Lung (tissue), 12 donors: Measurements from ENCODE around the gene ARMC7. TPM values are rescaled to one million over a fixed set of nuclear protein-coding genes. Genes with fewer than 3 reads are reported as not detected.
A peak's percentile ranks its signal among the peaks of the same experiment; 100 is the strongest.

Experiments used
- ATAC-seq: fragments of 200-7000 bp; cut with Tn5 transposase; one replicate; pipeline ENCODE4 v1.9.1; 2020; ENCODE audit warnings: moderate number of reproducible peaks; ENCODE audit not compliant: insufficient read depth, low FRiP score
- DNase-seq, 3 donors: peaks; one replicate each; pipeline ENCODE4 v3.0.0-alpha.2; 2013 to 2017
- H3K27ac ChIP-seq, 2 donors: one replicate each; pipeline ENCODE4 v1.5.1; 2013; ENCODE audit warnings: mild to moderate bottlenecking in 2 of 2, moderate library complexity in 2 of 2, control low read depth in 1 of 2, inconsistent platforms in 1 of 2, low read depth in 1 of 2, low read length in 1 of 2
- H3K27me3 ChIP-seq, 3 donors: one replicate each; pipeline ENCODE4 v1.5.1; 2013; ENCODE audit warnings: low read length in 2 of 3; ENCODE audit not compliant: control insufficient read depth in 3 of 3, insufficient read depth in 3 of 3
- H3K36me3 ChIP-seq, 4 donors: one replicate each; pipeline ENCODE4 v1.5.1; 2013; ENCODE audit warnings: low read length in 4 of 4, mild to moderate bottlenecking in 1 of 4, moderate library complexity in 1 of 4; ENCODE audit not compliant: control insufficient read depth in 4 of 4, insufficient read depth in 4 of 4
- H3K4me1 ChIP-seq, 5 donors: one replicate each; pipeline ENCODE4 v1.5.1; 2013; ENCODE audit warnings: low read length in 5 of 5, mild to moderate bottlenecking in 2 of 5, moderate library complexity in 1 of 5; ENCODE audit not compliant: control insufficient read depth in 5 of 5, insufficient read depth in 5 of 5
- H3K4me3 ChIP-seq: one replicate; pipeline ENCODE4 v1.5.1; 2013; ENCODE audit warnings: mild to moderate bottlenecking, control low read depth, moderate library complexity
- H3K9ac ChIP-seq, 2 donors: one replicate each; pipeline ENCODE4 v1.5.1; 2013; ENCODE audit warnings: low read length in 2 of 2, control low read depth in 1 of 2; ENCODE audit not compliant: insufficient read depth in 1 of 2
- H3K9me3 ChIP-seq, 4 donors: one replicate each; pipeline ENCODE4 v1.5.1; 2013; ENCODE audit warnings: low read length in 3 of 4, mild to moderate bottlenecking in 1 of 4, moderate library complexity in 1 of 4; ENCODE audit not compliant: control insufficient read depth in 4 of 4, insufficient read depth in 3 of 4
- WGBS, 2 donors: extraction: QIAGEN DNeasy Blood & Tissue Kit; methylation state at CpG; one replicate each; pipeline ENCODE4 v1.1.7; 2013; 5-methylcytosine and 5-hydroxymethylcytosine counted together
- polyA plus RNA-seq, 2 donors: library from polyadenylated mRNA; stranded (reverse); fragments of 200-250 nt; gene quantifications; one replicate each; pipeline ENCODE4 v1.2.1, GENCODE V29; 2013
- total RNA-seq, 2 donors: library from RNA; depleted of rRNA in 1 of 2; stranded (reverse); fragments of >200 nt in 1 of 2; gene quantifications; one replicate each; pipeline ENCODE4 v1.2.1, GENCODE V29; 2014 to 2021
- TF ChIP-seq, protein P1 (sequence below): IDR thresholded peaks from 2 replicates; pipeline ENCODE4 v1.5.1; 2012; ENCODE audit warnings: mild to moderate bottlenecking; ENCODE audit errors: control extremely low read depth, extremely low read depth
- donor health status: control.
- donor health status: control.
- donor health status: Bipolar disorder and iron deficiency.
- donor health status: healthy.
- donor health status: DM: yes; HTN: yes; CAD: no.

Gene ARMC7
- total and polyA plus RNA-seq, 4 donors, result 8.1 to 19.2 (median 11.8) TPM

DNA sequence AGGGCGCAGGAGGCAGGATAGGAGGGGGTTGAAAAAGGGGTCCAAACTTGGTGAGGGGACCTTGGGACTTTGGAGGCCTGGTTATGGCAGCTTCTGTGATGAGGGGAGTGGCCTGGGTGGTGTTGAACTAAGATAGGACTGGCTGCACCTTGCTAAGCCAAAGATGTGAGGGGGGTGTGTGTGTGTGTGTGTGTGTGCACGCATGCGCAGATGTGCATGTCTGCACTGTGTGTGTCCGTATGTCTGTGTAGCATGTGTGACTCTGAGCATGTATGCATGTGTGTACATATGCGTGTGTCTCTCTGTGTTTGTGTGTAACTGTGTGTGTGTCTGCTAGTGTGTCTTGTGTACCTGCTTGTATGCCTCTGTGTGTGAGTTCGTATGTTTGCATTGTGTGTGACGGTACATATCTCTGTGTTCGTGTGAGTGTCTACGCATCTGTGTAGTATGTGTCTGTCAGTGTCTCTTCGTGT lies 17.9 kb upstream of the ARMC7 start:
- TF ChIP-seq, protein P1, sequence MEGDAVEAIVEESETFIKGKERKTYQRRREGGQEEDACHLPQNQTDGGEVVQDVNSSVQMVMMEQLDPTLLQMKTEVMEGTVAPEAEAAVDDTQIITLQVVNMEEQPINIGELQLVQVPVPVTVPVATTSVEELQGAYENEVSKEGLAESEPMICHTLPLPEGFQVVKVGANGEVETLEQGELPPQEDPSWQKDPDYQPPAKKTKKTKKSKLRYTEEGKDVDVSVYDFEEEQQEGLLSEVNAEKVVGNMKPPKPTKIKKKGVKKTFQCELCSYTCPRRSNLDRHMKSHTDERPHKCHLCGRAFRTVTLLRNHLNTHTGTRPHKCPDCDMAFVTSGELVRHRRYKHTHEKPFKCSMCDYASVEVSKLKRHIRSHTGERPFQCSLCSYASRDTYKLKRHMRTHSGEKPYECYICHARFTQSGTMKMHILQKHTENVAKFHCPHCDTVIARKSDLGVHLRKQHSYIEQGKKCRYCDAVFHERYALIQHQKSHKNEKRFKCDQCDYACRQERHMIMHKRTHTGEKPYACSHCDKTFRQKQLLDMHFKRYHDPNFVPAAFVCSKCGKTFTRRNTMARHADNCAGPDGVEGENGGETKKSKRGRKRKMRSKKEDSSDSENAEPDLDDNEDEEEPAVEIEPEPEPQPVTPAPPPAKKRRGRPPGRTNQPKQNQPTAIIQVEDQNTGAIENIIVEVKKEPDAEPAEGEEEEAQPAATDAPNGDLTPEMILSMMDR, result no peak
- Histone ChIP-seq H3K9ac (peak overlapping the region; percentile 16 to 36), H3K4me1 (peaks cover 0 to 50% (median 23%) of the 10 kb centered on the region in 5 donors), H3K27ac (peak overlapping the region in 1 of 2 donors; percentile 82), H3K9me3 (no peaks in the 10 kb centered on the region), H3K4me3 (no peak overlapping the region), H3K36me3 (peaks cover 0 to 7% (median 0%) of the 10 kb centered on the region in 4 donors), H3K27me3 (no peaks in the 10 kb centered on the region)
- DNase-seq, result no peak
- no peak for ATAC-seq
- WGBS, 2 donors, result 71 to 82% methylated on average over 10 of the region's 10 CpGs

DNA sequence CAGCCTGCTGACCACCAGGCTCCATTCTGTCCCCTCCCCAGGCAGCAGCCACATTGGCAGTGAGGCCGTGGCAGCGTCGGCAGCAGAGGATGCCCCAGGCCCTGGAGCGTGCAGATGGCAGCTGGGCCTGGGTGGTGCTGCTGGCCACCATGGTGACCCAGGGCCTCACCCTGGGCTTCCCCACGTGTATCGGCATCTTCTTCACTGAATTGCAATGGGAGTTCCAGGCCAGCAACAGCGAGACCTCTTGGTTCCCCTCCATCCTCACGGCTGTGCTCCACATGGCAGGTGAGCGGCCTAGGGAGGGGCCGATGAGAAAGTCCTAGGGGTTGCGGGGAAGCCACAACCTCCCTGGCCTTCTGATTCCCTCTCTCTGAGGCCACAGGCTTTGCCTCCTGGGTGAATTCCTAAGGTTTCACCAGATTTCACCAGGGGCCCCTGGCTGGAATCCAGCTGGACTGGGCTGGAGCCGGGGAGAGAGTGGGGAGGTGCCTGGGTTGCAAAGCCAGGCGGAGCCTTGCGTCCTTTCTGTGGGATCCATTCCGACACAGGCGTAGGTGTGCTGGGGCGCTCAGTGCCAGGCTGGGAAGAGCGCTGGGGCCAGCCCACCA lies 16.1 kb upstream of the ARMC7 start:
- no peak overlapping the region for H3K4me3 ChIP-seq
- WGBS, 2 donors, result 79 to 92% methylated on average over 18 of the region's 18 CpGs
- ATAC-seq (no peak), DNase-seq (no peak)
- no peaks in the 10 kb centered on the region for H3K9me3 ChIP-seq
- H3K36me3 ChIP-seq, result peaks cover 0 to 7% (median 5%) of the 10 kb centered on the region in 4 donors
- TF ChIP-seq, protein P1, result no peak
- H3K4me1 ChIP-seq, result peaks cover 0 to 38% (median 23%) of the 10 kb centered on the region in 5 donors
- H3K9ac ChIP-seq, result no peak overlapping the region
- H3K27ac ChIP-seq, result peak overlapping the region in 1 of 2 donors; percentile 82
- no peaks in the 10 kb centered on the region for H3K27me3 ChIP-seq

DNA sequence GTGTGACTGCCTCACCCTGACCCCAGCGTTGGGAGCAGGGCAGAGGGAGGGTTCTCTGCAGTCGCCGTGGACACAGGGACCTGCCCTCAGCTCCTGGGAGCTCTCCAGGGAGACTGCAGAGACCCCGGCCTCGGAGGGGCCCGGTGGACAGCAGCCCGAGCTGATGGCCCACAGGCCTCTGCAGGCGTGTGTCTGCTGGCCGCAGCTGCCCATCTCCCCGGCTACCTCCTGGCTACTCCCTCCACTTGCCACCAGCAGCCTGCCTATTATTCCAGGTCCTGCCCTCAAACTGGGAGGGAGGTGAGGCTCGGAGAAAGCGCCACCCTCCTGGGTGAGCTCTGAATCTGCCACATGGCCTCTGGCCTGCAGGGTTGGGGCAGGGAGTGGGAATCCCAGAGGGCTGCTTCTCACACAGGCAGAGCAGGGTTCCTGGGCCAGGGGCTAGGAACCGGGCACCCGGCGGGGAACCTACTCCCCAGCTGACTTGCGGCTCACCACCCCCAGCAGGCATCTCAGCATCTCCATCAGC lies 14.8 kb upstream of the ARMC7 start:
- TF ChIP-seq, protein P1, result no peak
- Histone ChIP-seq H3K27ac (peak overlapping the region in 1 of 2 donors; percentile 76), H3K4me1 (peaks cover 0 to 33% (median 21%) of the 10 kb centered on the region in 5 donors), H3K9me3 (peaks cover 0 to 2% (median 0%) of the 10 kb centered on the region in 4 donors), H3K9ac (no peak overlapping the region), H3K27me3 (no peaks in the 10 kb centered on the region), H3K36me3 (peaks cover 0 to 13% (median 11%) of the 10 kb centered on the region in 4 donors), H3K4me3 (no peak overlapping the region)
- ATAC-seq, result no peak
- DNase-seq, result no peak
- 76 to 82% methylated on average over 16 of the region's 16 CpGs for WGBS, 2 donors
